H9 (cell line): ENCODE data around the gene ARMH3. TPM values are rescaled to one million over a fixed set of nuclear protein-coding genes. Genes with fewer than 3 reads are reported as not detected.

Source experiments
- DNase-seq: peaks from one replicate; pipeline ENCODE4 v3.0.0-alpha.2; 2017
- H2AFZ ChIP-seq: one replicate; pipeline ENCODE4 v1.6.1; 2013; ENCODE audit warnings: mild to moderate bottlenecking, low read length, control low read depth, moderate library complexity
- H2AK5ac ChIP-seq: 2 replicates; pipeline ENCODE4 v1.6.1; 2013; ENCODE audit warnings: low read length, control low read depth, mixed read lengths; ENCODE audit not compliant: insufficient read length
- H2BK120ac ChIP-seq: one replicate; pipeline ENCODE4 v1.6.1; 2013; ENCODE audit warnings: low read depth, mild to moderate bottlenecking, low read length, control low read depth, inconsistent platforms; ENCODE audit not compliant: poor library complexity, severe bottlenecking
- H2BK12ac ChIP-seq: 2 replicates; pipeline ENCODE4 v1.6.1; 2013; ENCODE audit warnings: low read length, control low read depth, mixed read lengths, low read depth; ENCODE audit not compliant: insufficient read length
- H2BK15ac ChIP-seq: 2 replicates; pipeline ENCODE4 v1.6.1; 2013; ENCODE audit warnings: low read depth, low read length, control low read depth
- H2BK20ac ChIP-seq: one replicate; pipeline ENCODE4 v1.6.1; 2013; ENCODE audit warnings: low read depth, mild to moderate bottlenecking, low read length, control low read depth, inconsistent platforms; ENCODE audit not compliant: poor library complexity, severe bottlenecking
- H2BK5ac ChIP-seq: 2 replicates; pipeline ENCODE4 v1.6.1; 2013; ENCODE audit warnings: low read length, control low read depth, mixed read lengths; ENCODE audit not compliant: insufficient read length
- H3K14ac ChIP-seq: 2 replicates; pipeline ENCODE4 v1.6.1; 2013; ENCODE audit warnings: low read length, control low read depth; ENCODE audit not compliant: insufficient read depth
- H3K18ac ChIP-seq: 2 replicates; pipeline ENCODE4 v1.6.1; 2013; ENCODE audit warnings: low read depth, mild to moderate bottlenecking, mixed read lengths, low read length, control low read depth; ENCODE audit not compliant: insufficient read length
- H3K23ac ChIP-seq: 2 replicates; pipeline ENCODE4 v1.6.1; 2013; ENCODE audit warnings: low read length, control low read depth, mixed read lengths, low read depth; ENCODE audit not compliant: insufficient read length
- H3K23me2 ChIP-seq: 2 replicates; pipeline ENCODE4 v1.6.1; 2013; ENCODE audit warnings: low read depth, mild to moderate bottlenecking, mixed read lengths, low read length, control low read depth; ENCODE audit not compliant: insufficient read length, poor library complexity, severe bottlenecking
- H3K27ac ChIP-seq: 2 replicates; pipeline ENCODE4 v1.5.1; 2013; ENCODE audit warnings: low read length, control low read depth, mixed read lengths, low read depth; ENCODE audit not compliant: insufficient read length
- H3K27me3 ChIP-seq: 2 replicates; pipeline ENCODE4 v1.6.1; 2013; ENCODE audit warnings: low read length, control low read depth, inconsistent platforms; ENCODE audit not compliant: insufficient read depth
- H3K4ac ChIP-seq: 2 replicates; pipeline ENCODE4 v1.6.1; 2013; ENCODE audit warnings: low read depth, mild to moderate bottlenecking, control low read depth, inconsistent platforms, low read length, moderate library complexity
- H3K4me1 ChIP-seq: 2 replicates; pipeline ENCODE4 v1.6.1; 2013; ENCODE audit warnings: low read length, control low read depth, inconsistent platforms; ENCODE audit not compliant: insufficient read depth
- H3K4me2 ChIP-seq: 2 replicates; pipeline ENCODE4 v1.6.1; 2013; ENCODE audit warnings: low read length, control low read depth, mixed read lengths; ENCODE audit not compliant: insufficient read length, insufficient read depth
- H3K56ac ChIP-seq: 2 replicates; pipeline ENCODE4 v1.6.1; 2013; ENCODE audit warnings: low read depth, mild to moderate bottlenecking, mixed read lengths, low read length, control low read depth; ENCODE audit not compliant: insufficient read length
- H3K79me1 ChIP-seq: 2 replicates; pipeline ENCODE4 v1.6.1; 2013; ENCODE audit warnings: low read depth, mild to moderate bottlenecking, moderate library complexity, low read length, control low read depth, inconsistent platforms; ENCODE audit not compliant: insufficient read depth, poor library complexity, severe bottlenecking
- H3K79me2 ChIP-seq: 2 replicates; pipeline ENCODE4 v1.6.1; 2013; ENCODE audit warnings: low read length, control low read depth, inconsistent platforms; ENCODE audit not compliant: insufficient read depth
- H3K9ac ChIP-seq: 2 replicates; pipeline ENCODE4 v1.6.1; 2013; ENCODE audit warnings: low read length, control low read depth, mixed read lengths; ENCODE audit not compliant: insufficient read length; ENCODE audit errors: extremely low read depth
- H3K9me3 ChIP-seq: one replicate; pipeline ENCODE4 v1.6.1; 2013; ENCODE audit warnings: low read depth, low read length, inconsistent platforms; ENCODE audit not compliant: control insufficient read depth
- H3T11ph ChIP-seq: one replicate; pipeline ENCODE4 v1.6.1; 2013; ENCODE audit warnings: mild to moderate bottlenecking, low read length, control low read depth, inconsistent platforms
- H4K20me1 ChIP-seq: one replicate; pipeline ENCODE4 v1.6.1; 2013; ENCODE audit not compliant: control insufficient read depth, insufficient read length, insufficient read depth
- H4K5ac ChIP-seq: 2 replicates; pipeline ENCODE4 v1.6.1; 2013; ENCODE audit warnings: low read depth, mild to moderate bottlenecking, mixed read lengths, low read length, control low read depth; ENCODE audit not compliant: insufficient read length
- H4K8ac ChIP-seq: replicated peaks from 2 replicates; pipeline ENCODE4 v1.6.1; 2013; ENCODE audit warnings: low read length, control low read depth, mixed read lengths, low read depth; ENCODE audit not compliant: insufficient read length
- H4K91ac ChIP-seq: 2 replicates; pipeline ENCODE4 v1.6.1; 2013; ENCODE audit warnings: low read depth, mild to moderate bottlenecking, moderate library complexity, mixed read lengths, low read length, control low read depth; ENCODE audit not compliant: insufficient read length
- H3K27ac Mint-ChIP-seq, 3 experiments: 2 replicates in 2 of 3; 3 replicates in 1 of 3; pipeline ENCODE4 v1.8.0; 2020 to 2021; ENCODE audit warnings: mixed read lengths in 3 of 3, mild to moderate bottlenecking in 1 of 3, moderate library complexity in 1 of 3
- H3K27me3 Mint-ChIP-seq: 2 replicates; pipeline ENCODE4 v1.8.0; 2021; ENCODE audit warnings: low read depth, mild to moderate bottlenecking, moderate library complexity, mixed read lengths
- H3K36me3 Mint-ChIP-seq, 3 experiments: 2 replicates in 2 of 3; 3 replicates in 1 of 3; pipeline ENCODE4 v1.8.0; 2020 to 2021; ENCODE audit warnings: low read depth in 3 of 3, mixed read lengths in 3 of 3; ENCODE audit not compliant: insufficient read depth in 1 of 3
- H3K4me1 Mint-ChIP-seq, 2 experiments: 2 replicates each; pipeline ENCODE4 v1.8.0; 2020; ENCODE audit warnings: mixed read lengths in 2 of 2
- H3K4me3 Mint-ChIP-seq, 2 experiments: 2 replicates in 1 of 2; 3 replicates in 1 of 2; pipeline ENCODE4 v1.8.0; 2020 to 2021; ENCODE audit warnings: mild to moderate bottlenecking in 2 of 2, mixed read lengths in 2 of 2, moderate library complexity in 1 of 2
- H3K9me3 Mint-ChIP-seq, 2 experiments: 2 replicates in 1 of 2; 3 replicates in 1 of 2; pipeline ENCODE4 v1.8.0; 2020; ENCODE audit warnings: mild to moderate bottlenecking in 2 of 2, mixed read lengths in 2 of 2, moderate library complexity in 1 of 2
- WGBS: extraction: QIAGEN DNeasy Blood & Tissue Kit; methylation state at CpG from one replicate; pipeline ENCODE4 v1.1.7; 2013; ENCODE audit warnings: missing lambda C conversion rate, low lambda C conversion rate, mixed read lengths; ENCODE audit not compliant: insufficient read length; ENCODE audit errors: extremely low coverage; 5-methylcytosine and 5-hydroxymethylcytosine counted together
- total RNA-seq: library from RNA; stranded (reverse); gene quantifications from 2 replicates; pipeline ENCODE4 v1.2.1, GENCODE V29; 2021
- TF ChIP-seq, protein P1 (sequence below): fragments of 200-600 bp; sonication (generic); conservative IDR thresholded peaks from 3 replicates; pipeline ENCODE4 v1.8.0; 2021; ENCODE audit warnings: antibody characterized with exemption, mild to moderate bottlenecking

ARMH3 gene
- total RNA-seq, 1 experiment from 2014 or later = 20.4 TPM

DNA sequence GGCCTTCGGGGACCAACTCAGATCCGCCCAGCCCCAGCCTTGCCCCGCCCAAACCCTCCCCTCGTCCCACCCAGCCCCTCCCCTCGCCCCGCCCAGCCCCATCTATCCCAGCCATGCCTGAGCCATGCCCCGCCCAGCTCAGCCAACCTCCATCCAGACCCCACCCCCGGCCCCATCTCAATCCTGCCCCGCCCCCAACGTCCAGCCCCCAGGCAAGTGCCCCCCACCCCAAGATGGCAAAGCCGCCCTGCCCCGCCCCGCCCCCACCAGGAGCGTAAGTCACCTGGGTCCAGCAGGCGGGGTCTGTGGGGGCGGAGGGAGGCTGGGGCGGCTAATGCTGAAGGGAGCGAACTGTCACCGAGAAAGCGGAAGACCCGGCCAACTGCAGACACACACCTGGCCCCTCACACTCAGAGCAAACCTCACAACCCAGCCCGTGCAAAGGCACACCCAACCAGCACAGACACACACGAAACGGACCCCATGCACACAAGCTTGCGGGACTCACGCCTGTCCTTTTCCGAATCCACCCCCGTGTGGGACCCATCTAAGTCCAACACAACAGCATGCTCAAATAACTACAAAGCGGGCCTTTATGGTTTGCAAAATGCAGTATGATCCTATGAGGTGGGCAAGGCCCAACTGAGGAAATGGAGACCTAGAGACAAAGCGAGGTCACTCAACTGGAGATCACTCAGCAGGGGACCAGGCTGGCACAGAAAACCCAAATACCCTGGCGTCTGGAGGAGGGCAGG lies 226.2 kb downstream of the ARMH3 start:
- no peak overlapping the region for H2BK20ac ChIP-seq
- H2BK12ac ChIP-seq = no peak overlapping the region
- H3K4me1 ChIP-seq = peaks cover 6% of the 10 kb centered on the region; the same call in 1 of the 2 replicates
- H2AFZ ChIP-seq = no peak overlapping the region
- Mint-ChIP-seq H3K36me3 (peaks cover 3 to 9% (median 6%) of the 10 kb centered on the region in 3 experiments; a peak in 6 of 7 replicates), H3K4me1 (peaks cover 18 to 27% of the 10 kb centered on the region in 2 experiments), H3K9me3 (no peaks in the 10 kb centered on the region), H3K27me3 (peaks cover 10% of the 10 kb centered on the region), H3K4me3 (peak overlapping the region; percentile 64 to 85), H3K27ac (peak overlapping the region; percentile 78 to 89 (median 86); a peak in 5 of 7 replicates)
- H2BK15ac ChIP-seq = no peak overlapping the region
- no peaks in the 10 kb centered on the region for H3K79me1 ChIP-seq
- no peaks in the 10 kb centered on the region for H3K27me3 ChIP-seq
- no peak overlapping the region for H3K14ac ChIP-seq
- no peak overlapping the region for H2AK5ac ChIP-seq
- H3K4ac ChIP-seq = no peak overlapping the region
- no peak overlapping the region for H3K23ac ChIP-seq
- H2BK5ac ChIP-seq = no peak overlapping the region
- no peak overlapping the region for H4K91ac ChIP-seq
- H3K9me3 ChIP-seq = no peaks in the 10 kb centered on the region
- no peak overlapping the region for H4K8ac ChIP-seq
- WGBS = no CpG with 5 or more reads among the region's 31 CpGs
- H3K4me2 ChIP-seq = peak overlapping the region; percentile 94
- H3K18ac ChIP-seq = no peak overlapping the region
- no peak overlapping the region for H3K27ac ChIP-seq
- peaks cover 19% of the 10 kb centered on the region for H3K23me2 ChIP-seq
- no peak overlapping the region for H3T11ph ChIP-seq
- peak; percentile 92 for DNase-seq
- no peaks in the 10 kb centered on the region for H3K79me2 ChIP-seq
- peaks cover 3% of the 10 kb centered on the region for H4K20me1 ChIP-seq
- no peak overlapping the region for H3K9ac ChIP-seq
- H3K56ac ChIP-seq = no peak overlapping the region
- H4K5ac ChIP-seq = no peak overlapping the region
- no peak overlapping the region for H2BK120ac ChIP-seq
- TF ChIP-seq, protein P1, sequence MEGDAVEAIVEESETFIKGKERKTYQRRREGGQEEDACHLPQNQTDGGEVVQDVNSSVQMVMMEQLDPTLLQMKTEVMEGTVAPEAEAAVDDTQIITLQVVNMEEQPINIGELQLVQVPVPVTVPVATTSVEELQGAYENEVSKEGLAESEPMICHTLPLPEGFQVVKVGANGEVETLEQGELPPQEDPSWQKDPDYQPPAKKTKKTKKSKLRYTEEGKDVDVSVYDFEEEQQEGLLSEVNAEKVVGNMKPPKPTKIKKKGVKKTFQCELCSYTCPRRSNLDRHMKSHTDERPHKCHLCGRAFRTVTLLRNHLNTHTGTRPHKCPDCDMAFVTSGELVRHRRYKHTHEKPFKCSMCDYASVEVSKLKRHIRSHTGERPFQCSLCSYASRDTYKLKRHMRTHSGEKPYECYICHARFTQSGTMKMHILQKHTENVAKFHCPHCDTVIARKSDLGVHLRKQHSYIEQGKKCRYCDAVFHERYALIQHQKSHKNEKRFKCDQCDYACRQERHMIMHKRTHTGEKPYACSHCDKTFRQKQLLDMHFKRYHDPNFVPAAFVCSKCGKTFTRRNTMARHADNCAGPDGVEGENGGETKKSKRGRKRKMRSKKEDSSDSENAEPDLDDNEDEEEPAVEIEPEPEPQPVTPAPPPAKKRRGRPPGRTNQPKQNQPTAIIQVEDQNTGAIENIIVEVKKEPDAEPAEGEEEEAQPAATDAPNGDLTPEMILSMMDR = no peak
